Transverse colon (tissue), 4 donors: Measurements from ENCODE around the gene PPP2R1B. TPM values are rescaled to one million over a fixed set of nuclear protein-coding genes. Genes with fewer than 3 reads are reported as not detected.

Experiments used
- DNase-seq: peaks from one replicate; pipeline ENCODE4 v3.0.0-alpha.2; 2019
- H3K27ac ChIP-seq, 4 donors: fragments of 200-600 bp; sonication (generic); 2 replicates each; pipeline ENCODE4 v1.5.1; 2016 to 2018; ENCODE audit warnings: inconsistent platforms in 4 of 4
- H3K27me3 ChIP-seq: fragments of 200-600 bp; sonication (generic); 2 replicates; pipeline ENCODE4 v1.5.1; 2017; ENCODE audit warnings: inconsistent platforms
- H3K36me3 ChIP-seq, 4 donors: fragments of 200-600 bp; sonication (generic); 2 replicates each; pipeline ENCODE4 v1.5.1; 2017 to 2019; ENCODE audit warnings: inconsistent platforms in 4 of 4
- H3K4me1 ChIP-seq, 4 donors: fragments of 200-600 bp; sonication (generic); 2 replicates each; pipeline ENCODE4 v1.5.1; 2017 to 2020; ENCODE audit warnings: inconsistent platforms in 4 of 4
- H3K4me3 ChIP-seq, 4 donors: fragments of 200-600 bp; sonication (generic); 1 replicate in 1 of 4; 2 replicates in 3 of 4; pipeline versions ENCODE4 v1.5.1 to v1.6.1; 2017 to 2019; ENCODE audit warnings: inconsistent platforms in 4 of 4
- H3K9me3 ChIP-seq, 2 donors: fragments of 200-600 bp; sonication (generic); 2 replicates each; pipeline ENCODE4 v1.5.1; 2017 to 2019; ENCODE audit warnings: inconsistent platforms in 2 of 2
- CTCF ChIP-seq, 5 experiments: fragments of 200-600 bp in 3 of 5; fragments of 450-650 bp in 2 of 5; sonication (generic) in 3 of 5; IDR thresholded peaks; 1 replicate in 2 of 5; 2 replicates in 3 of 5; pipeline ENCODE4 v1.5.1; 2016 to 2017; ENCODE audit warnings: antibody characterized with exemption in 5 of 5, inconsistent platforms in 3 of 5, mild to moderate bottlenecking in 2 of 5, moderate library complexity in 1 of 5
- EP300 ChIP-seq: sonication (generic); formaldehyde crosslinking; IDR thresholded peaks from one replicate; pipeline ENCODE4 v1.6.1; 2017; ENCODE audit warnings: antibody characterized with exemption, low read depth
- POLR2A ChIP-seq: fragments of 450-650 bp; IDR thresholded peaks from one replicate; pipeline ENCODE4 v1.6.1; 2016; ENCODE audit warnings: antibody characterized with exemption, mild to moderate bottlenecking, moderate library complexity
- POLR2AphosphoS5 ChIP-seq, 3 donors: sonication (generic); formaldehyde crosslinking; IDR thresholded peaks; one replicate each; pipeline ENCODE4 v1.6.1; 2016; ENCODE audit warnings: antibody characterized with exemption in 3 of 3
- WGBS, 2 donors: methylation state at CpG; one replicate each; pipeline ENCODE4 v1.1.5; 2018; ENCODE audit warnings: low coverage in 1 of 2; 5-methylcytosine and 5-hydroxymethylcytosine counted together
- in situ Hi-C, 4 donors: fragments of 200-750 bp; cut with MboI; loops; one replicate each; pipeline versions ENCODE4 v1.15.0 to v1.15.1; 2017; ENCODE audit warnings: low sequenced_read_pairs in 3 of 4, low pct_ligation_motif_present in 1 of 4, low pct_unique_long_range_greater_than_20kb in 1 of 4
- intact Hi-C: fragments of 100-400 bp; cut with DNase I; formaldehyde crosslinking; loops from one replicate; pipeline ENCODE4 v1.15.1; 2023; ENCODE audit warnings: low total_unique reads
- total RNA-seq, 4 donors: library from RNA; depleted of rRNA; stranded (reverse); fragments of >200 nt; gene quantifications; one replicate each; pipeline ENCODE4 v1.1.0, GENCODE V29; 2016

Gene PPP2R1B
- total RNA-seq, 4 donors from 2014 or later, result 28.1 to 55.5 (median 41.5) TPM

DNA sequence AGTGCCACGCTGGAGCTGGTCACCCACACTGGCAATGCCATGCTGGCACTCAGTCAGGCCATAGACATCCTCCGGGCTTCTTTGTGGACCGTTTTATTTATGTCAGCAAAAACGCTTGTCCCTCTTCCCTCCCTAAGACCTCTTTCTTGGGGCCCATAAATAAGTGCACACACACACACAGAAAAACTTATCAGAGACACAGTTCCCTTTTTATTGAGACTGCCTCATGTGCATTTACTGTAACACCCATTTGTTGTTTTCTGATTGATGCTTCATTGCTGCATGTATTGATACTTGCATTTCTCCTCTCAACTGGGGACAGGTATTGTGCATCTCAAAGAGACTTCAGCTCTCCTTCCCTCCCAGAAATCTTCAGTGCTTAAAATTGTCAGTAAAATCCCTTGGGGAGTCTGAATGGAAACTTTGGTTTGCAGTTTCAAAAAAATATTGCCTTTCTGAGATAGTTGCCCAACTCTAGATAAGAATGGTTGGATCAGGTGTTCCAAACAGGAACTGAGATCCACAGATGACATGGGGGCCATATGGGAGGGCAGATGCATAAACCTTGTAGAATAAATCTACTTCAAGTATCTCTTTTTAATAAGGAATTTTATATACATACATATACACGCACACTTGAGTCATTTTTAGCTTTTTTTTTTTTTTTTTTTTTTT is 50.9 kb downstream of the PPP2R1B start:
- intact Hi-C loops, result no loop called here

DNA sequence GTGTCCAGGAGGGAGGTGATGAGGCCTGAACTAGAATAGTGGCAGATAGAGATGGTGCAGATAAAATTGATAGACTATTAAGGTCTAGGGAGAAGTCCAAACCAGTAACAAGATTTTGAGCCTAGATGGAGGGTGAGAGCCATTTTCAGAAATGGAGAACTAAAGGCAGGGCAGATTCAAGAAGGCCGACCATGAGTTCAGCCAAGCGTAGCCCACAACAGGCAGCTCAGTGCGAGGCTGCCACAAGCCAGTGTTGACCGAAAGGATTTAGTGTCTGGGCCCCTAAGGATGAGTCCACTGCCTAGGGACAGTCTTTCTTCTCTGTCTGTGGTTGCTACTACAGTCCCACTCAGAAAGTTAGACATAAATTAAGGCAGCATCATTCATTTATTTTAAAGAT is 51.7 kb downstream of the PPP2R1B start:
- DNase-seq, result no peak
- Histone ChIP-seq H3K4me1 (peaks cover 5 to 16% (median 15%) of the 10 kb centered on the region in 4 donors), H3K4me3 (no peak overlapping the region), H3K27ac (no peak overlapping the region), H3K36me3 (peaks cover 0 to 19% (median 5%) of the 10 kb centered on the region in 4 donors), H3K27me3 (no peaks in the 10 kb centered on the region), H3K9me3 (no peaks in the 10 kb centered on the region)
- in situ Hi-C loops (loop anchor here in 1 of 4 donors (10.0 kb wide), 1 partner anchor 100 kb away; no protein-coding TSS in a partner anchor), intact Hi-C loops (loop anchor here (1.0 kb wide), 1 partner anchor 24 kb away; no protein-coding TSS in a partner anchor)
- TF ChIP-seq EP300 (no peak), POLR2AphosphoS5 (IDR thresholded peaks at IDR 0.05) (no peak), POLR2A (no peak), CTCF (IDR thresholded peaks at IDR 0.05) (no peak)
- WGBS, 2 donors, result 88% methylated on average over 4 of the region's 4 CpGs; no CpG with 5 or more reads in 1 of the 2 donors

More for the DNA sequence above, 50.9 kb downstream of the PPP2R1B start:
- H3K4me3 ChIP-seq, result no peak overlapping the region
- no peak for DNase-seq
- H3K27ac ChIP-seq, result no peak overlapping the region
- 66 to 84% methylated on average over 2 to 5 of the region's 5 CpGs for WGBS, 2 donors
- peaks cover 5 to 16% (median 15%) of the 10 kb centered on the region in 4 donors for H3K4me1 ChIP-seq
- no peaks in the 10 kb centered on the region for H3K27me3 ChIP-seq
- TF ChIP-seq POLR2AphosphoS5 (IDR thresholded peaks at IDR 0.05) (no peak), EP300 (no peak), CTCF (IDR thresholded peaks at IDR 0.05) (no peak), POLR2A (no peak)
- in situ Hi-C loops, result loop anchor here in 1 of 4 donors (10.0 kb wide), 1 partner anchor 100 kb away; no protein-coding TSS in a partner anchor
- H3K9me3 ChIP-seq, result no peaks in the 10 kb centered on the region
- peaks cover 0 to 27% (median 6%) of the 10 kb centered on the region in 4 donors for H3K36me3 ChIP-seq

GRCh38 chr11:111707691-111708067 is 58.5 kb downstream of the PPP2R1B start:
- WGBS, 2 donors, result 94 to 98% methylated on average over 4 to 5 of the region's 5 CpGs
- Histone ChIP-seq H3K36me3 (peaks cover 0 to 39% (median 12%) of the 10 kb centered on the region in 4 donors), H3K27ac (peak overlapping the region in 1 of 4 donors; percentile 19)

More at GRCh38 chr11:111707691-111708067, 58.5 kb downstream of the PPP2R1B start:
- no peaks in the 10 kb centered on the region for H3K9me3 ChIP-seq
- intact Hi-C loops (no loop called here), in situ Hi-C loops (no loop called here)
- no peak overlapping the region for H3K4me3 ChIP-seq
- H3K27me3 ChIP-seq, result no peaks in the 10 kb centered on the region
- peaks cover 0 to 12% (median 3%) of the 10 kb centered on the region in 4 donors for H3K4me1 ChIP-seq
- DNase-seq, result no peak
- TF ChIP-seq CTCF (IDR thresholded peaks at IDR 0.05) (no peak), EP300 (no peak), POLR2AphosphoS5 (IDR thresholded peaks at IDR 0.05) (no peak), POLR2A (no peak)
